Neural progenitor cell (in vitro differentiated cells): ENCODE measurements around the gene UBN1. TPM values are rescaled to one million over a fixed set of nuclear protein-coding genes. Genes with fewer than 3 reads are reported as not detected.

Source experiments
- DNase-seq: peaks from one replicate; pipeline ENCODE4 v3.0.0-alpha.2; 2016; ENCODE audit warnings: low spot score
- H2AFZ ChIP-seq: fragments of 200-600 bp; sonication (generic); replicated peaks from 2 replicates; pipeline ENCODE4 v1.6.1; 2016; ENCODE audit warnings: antibody characterized with exemption
- H3F3A ChIP-seq: fragments of 200-600 bp; sonication (generic); 2 replicates; pipeline ENCODE4 v1.6.1; 2016; ENCODE audit warnings: antibody characterized with exemption, low read depth
- H3K27ac ChIP-seq: fragments of 200-600 bp; sonication (generic); 2 replicates; pipeline ENCODE4 v1.5.1; 2016; ENCODE audit warnings: mild to moderate bottlenecking
- H3K27me3 ChIP-seq: fragments of 200-600 bp; sonication (generic); 2 replicates; pipeline ENCODE4 v1.6.1; 2016; ENCODE audit warnings: mild to moderate bottlenecking, moderate library complexity
- H3K36me3 ChIP-seq: fragments of 200-600 bp; sonication (generic); 2 replicates; pipeline ENCODE4 v1.5.1; 2016
- H3K4me1 ChIP-seq: fragments of 200-600 bp; sonication (generic); 2 replicates; pipeline ENCODE4 v1.6.1; 2016; ENCODE audit warnings: mixed run types
- H3K4me2 ChIP-seq: fragments of 200-600 bp; sonication (generic); 2 replicates; pipeline ENCODE4 v1.6.1; 2016
- H3K4me3 ChIP-seq: fragments of 200-600 bp; sonication (generic); 2 replicates; pipeline ENCODE4 v1.5.1; 2016
- H3K79me2 ChIP-seq: fragments of 200-600 bp; sonication (generic); 2 replicates; pipeline ENCODE4 v1.6.1; 2016; ENCODE audit warnings: low read depth
- H3K9ac ChIP-seq: fragments of 200-600 bp; sonication (generic); 2 replicates; pipeline ENCODE4 v1.6.1; 2016
- H3K9me3 ChIP-seq: fragments of 200-600 bp; sonication (generic); 2 replicates; pipeline ENCODE4 v1.5.1; 2016; ENCODE audit warnings: low read depth
- H4K20me1 ChIP-seq: fragments of 200-600 bp; sonication (generic); 2 replicates; pipeline ENCODE4 v1.6.1; 2016; ENCODE audit warnings: low read depth
- H3K27ac Mint-ChIP-seq: 3 replicates; pipeline ENCODE4 v1.8.0; 2021; ENCODE audit warnings: mixed read lengths
- H3K27me3 Mint-ChIP-seq: 2 replicates; pipeline ENCODE4 v1.8.0; 2022; ENCODE audit warnings: low read depth, mild to moderate bottlenecking, inconsistent platforms, moderate library complexity, mixed read lengths; ENCODE audit not compliant: insufficient read depth
- H3K36me3 Mint-ChIP-seq: 3 replicates; pipeline ENCODE4 v1.8.0; 2021; ENCODE audit warnings: mixed read lengths
- H3K4me1 Mint-ChIP-seq: 3 replicates; pipeline ENCODE4 v1.8.0; 2021; ENCODE audit warnings: mixed read lengths
- H3K4me3 Mint-ChIP-seq: 3 replicates; pipeline ENCODE4 v1.8.0; 2021; ENCODE audit warnings: mild to moderate bottlenecking, moderate library complexity, mixed read lengths
- H3K9me3 Mint-ChIP-seq: 3 replicates; pipeline ENCODE4 v1.8.0; 2020; ENCODE audit warnings: mixed read lengths
- CTCF ChIP-seq: fragments of 200-600 bp; sonication (generic); IDR thresholded peaks from 2 replicates; pipeline ENCODE4 v1.5.1; 2017; ENCODE audit warnings: antibody characterized with exemption, mild to moderate bottlenecking
- EZH2 ChIP-seq: fragments of 200-600 bp; sonication (generic); IDR thresholded peaks from 2 replicates; pipeline ENCODE4 v1.6.1; 2017; ENCODE audit warnings: antibody characterized with exemption, mild to moderate bottlenecking, moderate library complexity
- EZH2phosphoT487 ChIP-seq: fragments of 200-600 bp; sonication (generic); IDR thresholded peaks from 2 replicates; pipeline ENCODE4 v1.6.1; 2017; ENCODE audit warnings: antibody characterized with exemption
- total RNA-seq: library from RNA; depleted of rRNA; stranded (reverse); fragments of >200 nt; gene quantifications from 2 replicates; pipeline ENCODE4 v1.2.3, GENCODE V29; 2015; ENCODE audit warnings: low replicate concordance

Gene UBN1
- total RNA-seq, 1 donor from 2014 or later = 28.4 TPM

DNA sequence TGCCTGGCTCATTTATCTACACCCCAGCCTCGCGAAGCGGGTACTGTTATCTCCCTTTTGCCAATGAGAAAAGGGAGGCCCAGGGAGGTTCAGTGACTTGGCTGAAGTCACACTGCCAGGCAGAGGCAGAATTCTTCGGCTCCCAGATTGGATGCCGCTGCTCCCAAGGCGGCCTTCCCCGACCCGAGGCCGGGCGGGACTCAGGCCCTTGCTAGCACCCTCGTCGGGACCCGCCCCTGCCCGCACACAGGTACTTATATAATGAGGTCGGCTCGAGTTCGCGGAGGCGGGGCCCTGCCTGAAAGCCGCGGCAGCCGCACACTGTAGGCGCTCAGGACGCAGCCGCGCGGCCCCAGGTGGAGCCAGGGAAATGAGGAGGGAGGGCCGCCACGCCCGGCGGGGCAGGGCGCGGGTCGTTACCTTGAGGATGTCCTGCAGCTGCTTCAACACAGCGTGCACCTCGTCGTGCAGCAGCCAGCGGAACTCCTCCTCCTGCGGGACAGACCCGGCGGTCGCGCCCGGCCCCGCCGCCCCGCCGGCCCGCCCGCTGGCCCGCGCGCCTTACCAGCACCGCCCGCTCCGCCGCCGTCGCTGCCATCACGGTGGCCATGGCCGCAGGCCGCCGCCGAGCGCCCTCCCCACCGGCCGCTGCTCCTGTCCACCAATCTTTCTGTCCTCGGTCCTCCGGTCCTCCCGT, 45.2 kb upstream of the UBN1 start, which contains the start of gene ROGDI:
ROGDI (minus strand) TSS at position 672 of the 697 bp plus-strand sequence; CDS start at position 610, 62 bp downstream.
- Histone ChIP-seq H2AFZ (peak within 1 kb of the TSS; percentile 89), H3K4me1 (peaks cover 15% of the 10 kb centered on the region), H4K20me1 (no peaks in the 10 kb centered on the region), H3K4me2 (peak within 1 kb of the TSS; percentile 83), H3F3A (peaks cover 45% of the 10 kb centered on the region), H3K9ac (no peak within 1 kb of the TSS), H3K27ac (peak within 1 kb of the TSS; percentile 87), H3K79me2 (peaks cover 5% of the 10 kb centered on the region), H3K36me3 (no peaks in the 10 kb centered on the region), H3K4me3 (peak within 1 kb of the TSS; percentile 91), H3K27me3 (no peaks in the 10 kb centered on the region), H3K9me3 (no peaks in the 10 kb centered on the region)
- Mint-ChIP-seq H3K27ac (peak within 1 kb of the TSS; percentile 88), H3K27me3 (peaks cover 6% of the 10 kb centered on the region), H3K4me1 (peaks cover 15% of the 10 kb centered on the region), H3K4me3 (peak within 1 kb of the TSS; percentile 90), H3K36me3 (peaks cover 8% of the 10 kb centered on the region), H3K9me3 (no peaks in the 10 kb centered on the region)
- TF ChIP-seq EZH2 (no peak), CTCF (no peak)
- peak; percentile 94 for DNase-seq

- Histone ChIP-seq H3K27ac (peak overlapping the region; percentile 87), H3K4me2 (peak overlapping the region; percentile 83), H3K9me3 (no peaks in the 10 kb centered on the region), H3K4me1 (peaks cover 15% of the 10 kb centered on the region), H3K4me3 (peak overlapping the region; percentile 91), H3F3A (peaks cover 45% of the 10 kb centered on the region), H3K36me3 (peaks cover 6% of the 10 kb centered on the region), H3K27me3 (no peaks in the 10 kb centered on the region), H3K79me2 (peaks cover 5% of the 10 kb centered on the region), H3K9ac (no peak overlapping the region), H2AFZ (peak overlapping the region; percentile 89), H4K20me1 (no peaks in the 10 kb centered on the region)
- DNase-seq = peak; percentile 96
- no peak for TF ChIP-seq EZH2phosphoT487
- no peak for TF ChIP-seq EZH2
- TF ChIP-seq CTCF = no peak
- peaks cover 4% of the 10 kb centered on the region for H3K27me3 Mint-ChIP-seq
- H3K9me3 Mint-ChIP-seq = no peaks in the 10 kb centered on the region
- H3K36me3 Mint-ChIP-seq = peaks cover 11% of the 10 kb centered on the region
- peaks cover 15% of the 10 kb centered on the region for H3K4me1 Mint-ChIP-seq
- H3K27ac Mint-ChIP-seq = peak overlapping the region; percentile 88
- H3K4me3 Mint-ChIP-seq = peak overlapping the region; percentile 90
Observed at GRCh38 chr16:4802659-4803287, 44.5 kb upstream of the UBN1 start.

- Histone ChIP-seq H3K9ac (no peak overlapping the region), H3K4me3 (peak overlapping the region; percentile 91), H3K27me3 (no peaks in the 10 kb centered on the region), H3K36me3 (peaks cover 8% of the 10 kb centered on the region), H4K20me1 (no peaks in the 10 kb centered on the region), H3K4me1 (peaks cover 15% of the 10 kb centered on the region), H3K27ac (no peak overlapping the region), H3K79me2 (peaks cover 5% of the 10 kb centered on the region), H3K9me3 (no peaks in the 10 kb centered on the region), H2AFZ (peak overlapping the region; percentile 77), H3K4me2 (peak overlapping the region; percentile 83), H3F3A (peaks cover 45% of the 10 kb centered on the region)
- peaks cover 4% of the 10 kb centered on the region for H3K27me3 Mint-ChIP-seq
- peaks cover 15% of the 10 kb centered on the region for H3K4me1 Mint-ChIP-seq
- H3K27ac Mint-ChIP-seq = no peak overlapping the region
- TF ChIP-seq CTCF = no peak
- DNase-seq = no peak
- no peaks in the 10 kb centered on the region for H3K9me3 Mint-ChIP-seq
- H3K4me3 Mint-ChIP-seq = peak overlapping the region; percentile 90
- peaks cover 11% of the 10 kb centered on the region for H3K36me3 Mint-ChIP-seq
Observed at GRCh38 chr16:4803401-4803844, 43.9 kb upstream of the UBN1 start.
